Sigmoid colon (tissue), 7 donors: ENCODE measurements around the gene SLC24A1. TPM values are rescaled to one million over a fixed set of nuclear protein-coding genes. Genes with fewer than 3 reads are reported as not detected.

Experiments
- DNase-seq: peaks from one replicate; pipeline ENCODE4 v3.0.0-alpha.2; 2019
- H3K27ac ChIP-seq, 4 donors: fragments of 200-600 bp; sonication (generic); one replicate each; pipeline ENCODE4 v1.5.1; 2016 to 2019; ENCODE audit warnings: mild to moderate bottlenecking in 1 of 4
- H3K27me3 ChIP-seq, 3 donors: fragments of 200-600 bp; sonication (generic); one replicate each; pipeline ENCODE4 v1.5.1; 2019; ENCODE audit warnings: mild to moderate bottlenecking in 1 of 3
- H3K36me3 ChIP-seq, 4 donors: fragments of 200-600 bp; sonication (generic); one replicate each; pipeline ENCODE4 v1.5.1; 2016 to 2019
- H3K4me1 ChIP-seq, 4 donors: fragments of 200-600 bp; sonication (generic); one replicate each; pipeline ENCODE4 v1.5.1; 2017 to 2019
- H3K4me3 ChIP-seq, 4 donors: fragments of 200-600 bp; sonication (generic); one replicate each; pipeline ENCODE4 v1.5.1; 2017 to 2019; ENCODE audit warnings: mild to moderate bottlenecking in 2 of 4, moderate library complexity in 1 of 4
- H3K9me3 ChIP-seq, 4 donors: fragments of 200-600 bp in 3 of 4; sonication (generic) in 3 of 4; one replicate each; pipeline versions ENCODE4 v1.5.1 to v1.6.1; 2013 to 2019
- CTCF ChIP-seq, 4 experiments: fragments of 450-650 bp in 3 of 4; fragments of 200-600 bp in 1 of 4; IDR thresholded peaks; one replicate each; pipeline ENCODE4 v1.5.1; 2016 to 2019; ENCODE audit warnings: antibody characterized with exemption in 4 of 4, mild to moderate bottlenecking in 3 of 4, moderate library complexity in 2 of 4
- EP300 ChIP-seq, 4 donors: sonication (generic); formaldehyde crosslinking; IDR thresholded peaks; one replicate each; pipeline ENCODE4 v1.6.1; 2017; ENCODE audit warnings: antibody characterized with exemption in 4 of 4
- POLR2A ChIP-seq, 2 donors: fragments of 450-650 bp; IDR thresholded peaks; one replicate each; pipeline ENCODE4 v1.6.1; 2016; ENCODE audit warnings: antibody characterized with exemption in 2 of 2, mild to moderate bottlenecking in 2 of 2, moderate library complexity in 2 of 2
- POLR2AphosphoS5 ChIP-seq, 4 donors: sonication (generic); formaldehyde crosslinking; IDR thresholded peaks; one replicate each; pipeline ENCODE4 v1.6.1; 2017; ENCODE audit warnings: antibody characterized with exemption in 4 of 4
- WGBS, 2 donors: extraction: QIAGEN DNeasy Blood & Tissue Kit; methylation state at CpG; one replicate each; pipeline ENCODE4 v1.1.7; 2013; 5-methylcytosine and 5-hydroxymethylcytosine counted together
- intact Hi-C: fragments of 100-400 bp; cut with DNase I; formaldehyde crosslinking; loops from one replicate; pipeline ENCODE4 v1.15.1; 2023
- polyA plus RNA-seq, 3 donors: library from polyadenylated mRNA; stranded (reverse); fragments of 200-250 nt; gene quantifications; one replicate each; pipeline ENCODE4 v1.2.3, GENCODE V29; 2013
- total RNA-seq, 4 donors: library from RNA; depleted of rRNA; stranded (reverse); fragments of >200 nt; gene quantifications; one replicate each; pipeline ENCODE4 v1.1.0, GENCODE V29; 2016
- donor health status: healthy with polysubstance abuse.
- donor health status: Bipolar disorder and iron deficiency.
- donor health status: healthy.

Gene SLC24A1
- total and polyA plus RNA-seq, 7 donors, result 3.3 to 6.0 (median 4.2) TPM

- Histone ChIP-seq H3K9me3 (no peaks in the 10 kb centered on the region), H3K27me3 (no peaks in the 10 kb centered on the region), H3K36me3 (peaks cover 12 to 95% (median 19%) of the 10 kb centered on the region in 4 donors), H3K4me3 (no peak overlapping the region), H3K27ac (no peak overlapping the region), H3K4me1 (no peaks in the 10 kb centered on the region)
- 79 to 84% methylated on average over 8 of the region's 8 CpGs for WGBS, 2 donors
- intact Hi-C loops, result no loop called here
- DNase-seq, result no peak
- no peak for TF ChIP-seq EP300 (IDR thresholded peaks at IDR 0.05)
- no peak for TF ChIP-seq POLR2AphosphoS5 (IDR thresholded peaks at IDR 0.05)
- TF ChIP-seq POLR2A (IDR thresholded peaks at IDR 0.05), result no peak
- no peak for TF ChIP-seq CTCF (IDR thresholded peaks at IDR 0.05)
Observed at GRCh38 chr15:65578904-65579728, 42.6 kb upstream of the SLC24A1 start.

- TF ChIP-seq POLR2AphosphoS5 (IDR thresholded peaks at IDR 0.05), result no peak
- 82 to 85% methylated on average over 3 of the region's 3 CpGs for WGBS, 2 donors
- no peaks in the 10 kb centered on the region for H3K27me3 ChIP-seq
- peaks cover 12 to 97% (median 23%) of the 10 kb centered on the region in 4 donors for H3K36me3 ChIP-seq
- intact Hi-C loops, result no loop called here
- no peak for DNase-seq
- no peak overlapping the region for H3K27ac ChIP-seq
- no peak overlapping the region for H3K4me3 ChIP-seq
- no peaks in the 10 kb centered on the region for H3K4me1 ChIP-seq
- no peaks in the 10 kb centered on the region for H3K9me3 ChIP-seq
Observed at GRCh38 chr15:65579762-65580161, 42.0 kb upstream of the SLC24A1 start.

- H3K36me3 ChIP-seq, result peaks cover 12 to 100% (median 24%) of the 10 kb centered on the region in 4 donors
- no peaks in the 10 kb centered on the region for H3K9me3 ChIP-seq
- H3K27ac ChIP-seq, result no peak overlapping the region
- TF ChIP-seq POLR2A (IDR thresholded peaks at IDR 0.05) (no peak), POLR2AphosphoS5 (IDR thresholded peaks at IDR 0.05) (no peak), CTCF (IDR thresholded peaks at IDR 0.05) (no peak), EP300 (IDR thresholded peaks at IDR 0.05) (no peak)
- no peaks in the 10 kb centered on the region for H3K4me1 ChIP-seq
- H3K4me3 ChIP-seq, result no peak overlapping the region
- DNase-seq, result no peak
- intact Hi-C loops, result no loop called here
- H3K27me3 ChIP-seq, result no peaks in the 10 kb centered on the region
Observed at GRCh38 chr15:65580287-65580686, 41.5 kb upstream of the SLC24A1 start.

GRCh38 chr15:65583701-65584100 is 38.0 kb upstream of the SLC24A1 start:
- H3K9me3 ChIP-seq, result no peaks in the 10 kb centered on the region
- no peaks in the 10 kb centered on the region for H3K27me3 ChIP-seq
- no peaks in the 10 kb centered on the region for H3K4me1 ChIP-seq
- no peak overlapping the region for H3K4me3 ChIP-seq
- TF ChIP-seq POLR2AphosphoS5 (IDR thresholded peaks at IDR 0.05) (no peak), EP300 (IDR thresholded peaks at IDR 0.05) (no peak), CTCF (IDR thresholded peaks at IDR 0.05) (no peak), POLR2A (IDR thresholded peaks at IDR 0.05) (no peak)
- intact Hi-C loops, result no loop called here
- H3K27ac ChIP-seq, result no peak overlapping the region
- WGBS, 2 donors, result 28 to 67% methylated on average over 1 of the region's 1 CpG
- DNase-seq, result no peak
- peaks cover 12 to 100% (median 31%) of the 10 kb centered on the region in 4 donors for H3K36me3 ChIP-seq

GRCh38 chr15:65584241-65584640 is 37.5 kb upstream of the SLC24A1 start:
- TF ChIP-seq POLR2A (IDR thresholded peaks at IDR 0.05) (no peak), EP300 (IDR thresholded peaks at IDR 0.05) (no peak), CTCF (IDR thresholded peaks at IDR 0.05) (no peak), POLR2AphosphoS5 (IDR thresholded peaks at IDR 0.05) (no peak)
- intact Hi-C loops, result no loop called here
- Histone ChIP-seq H3K4me1 (no peaks in the 10 kb centered on the region), H3K4me3 (no peak overlapping the region), H3K27me3 (no peaks in the 10 kb centered on the region), H3K9me3 (no peaks in the 10 kb centered on the region), H3K27ac (no peak overlapping the region), H3K36me3 (peaks cover 12 to 99% (median 29%) of the 10 kb centered on the region in 4 donors)
- no peak for DNase-seq
